NCI-H187 (cell line): ENCODE measurements around the gene PBXIP1.

Experiments used
- DNase-seq, 2 experiments: peaks; one replicate each; lab custom pipeline; 2025; lab: John Stamatoyannopoulos, UW

The PBXIP1 gene

GRCh38 chr1:154956544-154956941 lies 644 bp upstream of the PBXIP1 start:
- no peak for DNase-seq

DNA sequence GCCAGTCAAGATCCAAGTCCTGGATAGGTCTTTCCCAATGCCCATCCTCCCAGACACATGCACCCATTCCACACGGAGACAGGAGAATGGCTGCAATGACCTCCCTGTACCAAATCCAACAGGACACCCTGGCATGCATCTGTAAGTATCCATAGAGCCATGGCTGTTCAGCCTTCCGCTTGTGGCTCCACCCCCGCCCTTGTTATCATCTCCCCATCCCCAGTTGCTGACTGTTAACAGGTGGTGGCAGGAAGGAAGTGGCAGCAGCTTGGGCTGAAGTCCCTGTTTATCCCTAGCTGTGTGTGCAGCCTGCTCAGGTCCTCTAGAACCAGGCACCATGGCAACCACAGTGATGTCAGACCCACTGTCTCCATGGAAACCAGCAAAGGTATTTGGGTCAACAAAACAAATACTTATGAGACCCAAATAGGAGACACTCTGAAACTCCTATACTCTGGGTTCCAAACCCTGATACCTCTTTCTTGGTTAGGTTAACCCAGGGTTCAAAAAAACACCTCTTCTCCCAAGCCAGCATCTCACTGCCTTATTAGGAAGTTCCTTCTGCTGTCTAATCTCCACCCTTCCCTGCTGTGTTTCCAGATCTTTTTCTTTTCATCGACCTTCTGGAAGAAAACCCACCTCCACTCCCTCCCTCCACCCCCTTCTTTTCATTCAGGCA lies 721 bp downstream of the PBXIP1 start:
- peak in 1 of 2 experiments; percentile 16 for DNase-seq

DNA sequence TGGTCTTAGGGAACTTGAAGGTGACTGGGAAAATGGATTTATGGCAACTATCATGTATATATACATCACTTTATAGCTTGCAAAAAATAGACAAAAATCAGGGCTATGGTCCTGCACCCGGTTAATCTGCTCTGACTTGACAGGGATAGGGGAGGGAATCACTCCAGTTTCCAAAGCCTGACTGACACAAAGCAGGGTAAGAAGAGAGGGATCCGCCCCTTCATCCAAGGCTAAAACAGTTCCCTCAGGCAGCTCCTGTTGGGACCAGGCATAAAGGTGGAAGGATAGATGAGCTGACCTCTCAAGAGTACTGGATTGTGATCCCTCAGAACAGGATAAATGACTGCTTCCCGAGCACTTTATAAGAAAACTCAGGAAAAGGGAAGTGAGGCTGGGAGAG lies 1.4 kb downstream of the PBXIP1 start:
- no peak for DNase-seq

- DNase-seq: peak in 1 of 2 experiments; percentile 15
These were observed 2.3 kb downstream of the PBXIP1 start for GRCh38 chr1:154953611-154954038.

- DNase-seq: no peak
These were observed 3.2 kb downstream of the PBXIP1 start for GRCh38 chr1:154952664-154953063.

DNA sequence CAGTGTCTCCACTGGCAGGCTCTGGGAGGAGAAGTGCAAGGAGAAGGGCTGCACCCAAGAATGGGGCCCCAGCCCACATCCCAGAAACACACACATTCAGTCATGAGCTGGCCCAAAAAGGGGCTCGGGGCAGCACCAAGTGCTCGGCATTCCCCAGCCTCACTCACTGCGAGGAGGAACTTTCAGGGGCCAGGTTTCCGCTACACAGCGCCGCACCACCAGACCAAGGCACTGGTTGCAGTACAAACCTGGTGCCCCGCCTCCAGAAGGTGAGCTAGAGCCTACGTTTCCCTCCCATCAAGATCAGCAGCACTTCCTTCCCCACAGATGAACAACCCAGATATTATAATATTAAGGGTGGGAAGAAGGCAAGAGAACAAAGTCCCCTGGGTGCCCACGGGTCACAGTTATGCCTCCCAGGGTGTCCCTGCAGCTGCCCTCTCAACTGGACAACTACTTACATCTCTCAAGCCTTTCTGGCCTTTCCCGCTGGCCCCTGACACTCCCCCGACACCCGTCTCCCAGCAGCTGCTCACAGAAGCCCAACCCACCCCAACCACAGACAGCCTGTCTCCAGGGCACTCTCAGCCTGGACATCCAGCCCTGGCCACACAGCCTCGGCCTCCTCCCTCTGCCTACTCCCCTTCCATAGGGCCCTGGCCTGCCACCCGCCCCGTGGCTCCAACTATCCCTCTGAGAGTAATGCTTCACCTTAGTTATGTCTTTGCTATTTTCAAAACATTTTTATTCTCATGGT lies 3.8 kb downstream of the PBXIP1 start:
- no peak for DNase-seq

- DNase-seq: no peak
These were observed 7.8 kb downstream of the PBXIP1 start for GRCh38 chr1:154948079-154948478.

GRCh38 chr1:154945962-154946850 lies 9.7 kb downstream of the PBXIP1 start:
- DNase-seq: no peak

- no peak for DNase-seq
These were observed 10.5 kb downstream of the PBXIP1 start for GRCh38 chr1:154945160-154945961.

DNA sequence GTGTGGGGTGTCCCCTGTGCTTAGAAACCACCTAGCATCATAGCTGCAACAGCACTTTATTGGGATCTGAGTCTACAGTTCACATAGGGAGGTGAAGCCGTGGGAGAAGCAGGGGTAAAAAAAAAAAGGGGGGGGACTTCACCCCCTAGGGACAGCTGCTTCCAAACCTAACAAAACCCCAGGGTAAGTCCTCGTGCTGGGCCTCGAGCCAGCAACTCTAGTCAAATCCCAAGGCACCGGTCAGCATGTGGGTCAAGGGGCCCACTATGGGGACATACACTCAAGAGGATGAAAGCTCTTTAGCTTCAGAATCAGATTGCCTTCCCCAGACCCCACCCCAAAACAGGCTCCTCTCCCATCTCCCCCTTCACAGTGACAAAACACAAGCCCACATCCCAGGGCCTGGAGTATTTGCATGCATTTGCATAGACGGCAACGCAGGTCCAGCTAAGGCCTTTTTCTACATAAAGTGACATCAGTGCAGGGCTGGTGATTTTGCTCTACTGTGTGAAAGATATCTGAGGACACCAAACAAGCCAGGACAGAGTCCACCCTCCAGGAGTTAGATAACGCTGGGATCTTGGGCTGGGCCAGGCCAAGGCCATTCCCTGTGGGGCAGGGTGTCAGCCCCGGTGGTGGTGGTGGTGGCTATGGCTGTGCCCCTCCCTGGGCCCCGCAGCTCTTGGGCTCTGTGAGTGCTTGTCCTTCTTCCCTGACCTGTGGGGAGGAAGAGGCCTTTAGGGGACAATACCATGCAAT lies 11.3 kb downstream of the PBXIP1 start:
- no peak for DNase-seq

DNA sequence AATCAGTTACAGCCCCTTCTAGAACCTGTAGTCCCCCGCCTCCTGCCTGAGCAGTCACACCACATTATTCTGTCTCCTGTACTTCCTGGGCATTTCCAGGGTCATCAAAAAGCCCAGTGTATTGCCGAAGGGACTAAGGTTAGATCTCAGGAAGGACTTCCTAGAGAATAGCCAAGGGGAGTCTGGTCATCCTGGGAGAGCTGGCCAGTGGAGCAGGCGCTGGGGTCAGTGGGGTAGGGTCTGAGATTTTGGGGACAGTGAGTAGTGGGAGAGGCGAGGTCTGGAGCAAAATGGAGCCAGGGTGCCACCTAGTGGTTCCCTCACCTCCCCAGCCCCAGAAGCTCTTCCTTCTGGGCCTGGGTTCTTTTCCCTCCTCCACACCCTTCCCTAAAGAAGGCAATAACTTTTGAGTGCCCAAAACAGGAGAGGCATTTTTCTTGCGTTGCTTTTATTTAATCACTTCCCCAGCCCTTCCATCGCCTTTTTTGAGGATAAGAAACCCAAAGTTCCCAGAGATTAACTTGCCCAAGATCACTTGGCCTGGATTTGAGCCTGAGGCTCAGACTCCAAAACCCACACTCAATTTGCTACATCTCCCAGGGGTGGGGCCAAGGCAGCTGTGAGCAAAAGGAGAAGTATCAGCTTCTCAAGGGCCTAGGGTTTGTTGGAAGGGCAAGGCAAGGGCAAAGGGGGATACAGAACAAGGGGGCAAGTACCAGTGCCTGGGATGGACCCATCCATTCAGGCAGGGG lies 12.1 kb downstream of the PBXIP1 start:
- DNase-seq: peak; percentile 36 to 50

- no peak for DNase-seq
These were observed 14.4 kb downstream of the PBXIP1 start for GRCh38 chr1:154941333-154942013.

- DNase-seq: no peak
These were observed 15.2 kb downstream of the PBXIP1 start for GRCh38 chr1:154940651-154941194.

DNA sequence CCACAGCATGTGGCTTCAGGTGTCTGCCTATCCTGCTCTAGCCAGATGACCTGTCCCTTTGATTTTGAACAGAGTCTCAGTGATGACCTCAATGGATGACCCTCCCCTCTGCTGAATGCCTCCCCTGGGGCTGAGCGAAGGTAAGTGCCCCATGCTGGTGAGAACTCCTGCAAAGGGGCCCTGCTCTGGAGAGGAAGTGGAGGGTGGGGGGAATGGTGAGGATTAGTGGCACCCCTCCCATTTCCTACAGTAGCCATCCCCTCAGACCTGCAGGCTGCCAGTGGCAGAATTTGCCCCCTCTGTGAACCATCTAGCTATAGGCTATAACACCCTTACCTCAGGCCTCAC lies 15.7 kb downstream of the PBXIP1 start:
- no peak for DNase-seq

DNA sequence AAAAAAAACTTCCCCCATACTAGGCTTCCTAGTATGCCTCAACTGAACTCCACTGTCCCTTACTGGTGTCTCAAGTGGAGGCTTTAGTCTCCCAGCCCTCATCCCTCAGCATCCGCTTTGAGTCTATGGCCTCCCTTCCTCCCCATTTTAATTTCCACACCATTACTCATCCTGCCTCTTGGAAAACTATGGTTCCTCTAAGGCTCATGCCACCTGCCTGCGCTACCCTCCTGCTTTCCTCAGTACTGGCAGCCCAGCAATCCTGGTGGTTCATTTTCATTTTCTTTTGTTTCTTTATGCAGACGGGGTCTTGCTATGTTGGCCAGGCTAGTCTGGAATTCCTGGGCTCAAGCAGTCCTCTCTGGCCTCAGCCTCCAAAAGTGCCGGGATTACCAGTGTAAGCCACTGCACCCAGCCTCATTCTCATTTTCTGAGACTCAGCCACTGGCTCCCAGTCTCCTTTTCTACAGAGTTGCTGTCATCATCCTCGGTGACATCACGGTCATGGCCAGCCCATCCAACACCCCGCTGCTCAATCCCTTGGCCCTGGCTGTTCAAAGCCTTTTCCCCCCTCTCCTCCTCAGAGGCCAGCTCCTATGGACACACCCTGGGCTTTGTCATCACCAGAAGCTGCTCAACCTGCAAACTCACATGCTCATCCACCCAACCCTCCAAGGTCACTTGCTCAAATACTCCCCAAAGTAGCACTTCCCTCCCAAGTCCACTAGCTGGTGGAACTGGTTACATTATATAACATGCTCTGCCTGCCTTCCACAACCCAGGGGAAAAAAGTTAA lies 17.1 kb downstream of the PBXIP1 start:
- no peak for DNase-seq

- no peak for DNase-seq
These were observed 17.9 kb downstream of the PBXIP1 start for GRCh38 chr1:154937988-154938386.

DNA sequence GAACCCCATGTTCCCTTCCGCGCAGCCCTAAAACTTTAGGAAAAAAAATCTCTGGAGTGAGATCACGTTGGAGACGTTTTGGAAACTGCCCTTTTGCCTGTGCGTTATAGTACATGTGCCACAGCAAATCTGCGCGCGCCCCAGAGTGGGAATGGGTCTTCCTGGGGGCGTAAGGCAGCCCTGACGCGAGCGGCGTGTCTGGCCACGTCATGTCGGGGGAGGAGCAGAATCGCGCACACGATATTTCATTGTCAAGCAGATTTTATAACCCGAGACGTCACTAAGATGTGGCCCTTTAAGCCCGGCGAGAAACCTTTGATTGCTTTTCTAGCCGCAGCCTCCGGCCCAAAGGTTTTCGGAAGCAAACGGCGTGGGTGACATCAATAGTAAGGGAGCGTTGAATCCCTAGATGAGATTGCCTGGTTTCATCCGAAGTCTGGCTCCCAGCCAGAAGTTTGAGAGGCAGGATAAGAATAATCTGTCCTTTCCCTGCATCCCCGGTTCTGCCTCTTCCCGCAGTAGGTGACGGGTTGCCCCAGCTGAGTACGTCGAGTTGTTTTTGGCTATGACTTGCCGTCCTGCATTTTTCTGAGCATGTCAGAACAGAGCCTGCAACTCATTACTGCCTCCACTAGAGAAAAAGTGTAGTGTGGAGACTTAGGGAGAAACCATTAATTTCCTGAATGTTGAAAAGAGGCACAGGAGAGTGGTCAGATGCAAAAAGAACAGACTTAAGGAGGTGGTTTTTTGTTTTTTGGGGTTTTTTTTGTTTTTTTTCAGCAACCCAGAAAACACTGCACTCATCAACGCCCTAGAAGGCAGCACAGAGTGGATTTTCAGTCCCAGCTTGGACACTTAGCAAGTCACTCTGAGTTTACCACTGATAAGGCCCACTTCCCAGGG lies 18.6 kb downstream of the PBXIP1 start:
- peak in 1 of 2 experiments; percentile 94 for DNase-seq
